Measurements from ENCODE around the gene RPS6KC1. TPM values are rescaled to one million over a fixed set of nuclear protein-coding genes. Genes with fewer than 3 reads are reported as not detected.

Gene RPS6KC1
- total and polyA plus RNA-seq, 2 of the 4 experiments (the other 2 are of a cell fraction): 7.9 to 23.7 TPM

DNA sequence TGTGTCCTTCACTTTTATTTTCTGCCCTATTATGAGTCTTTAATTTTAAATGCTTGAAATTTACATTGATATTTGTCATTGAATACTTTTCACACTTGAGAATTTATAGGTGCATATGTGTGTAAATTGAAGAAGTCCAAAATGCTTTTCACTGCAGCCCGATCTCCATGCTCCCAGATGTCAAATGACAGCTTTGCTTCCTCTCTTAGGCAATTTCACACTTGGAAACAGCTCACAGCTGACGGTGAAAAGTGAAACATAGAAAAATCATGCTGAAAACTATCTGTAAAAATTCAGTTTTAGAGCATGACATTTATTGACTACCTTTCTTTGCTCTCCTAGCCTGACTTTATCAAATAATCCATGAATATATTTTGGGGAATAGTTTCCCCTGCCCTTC, 196.0 kb downstream of the RPS6KC1 start:
- Histone ChIP-seq H2BK15ac (ENCODE audit: low read depth, low read length) (no peak overlapping the region), H4K8ac (ENCODE audit: low read depth in 2 of 2, low read length in 2 of 2) (no peak overlapping the region), H3K9me3 (ENCODE audit: control insufficient read depth, insufficient read depth, low read length) (no peaks in the 10 kb centered on the region), H3K4ac (ENCODE audit: low read depth, low read length) (no peak overlapping the region), H4K91ac (ENCODE audit: insufficient read depth, low read depth, low read length) (no peak overlapping the region), H3K36me3 (ENCODE audit: control insufficient read depth, insufficient read depth, low read length) (0 out of 2 replicates have a peak, but pooled peaks cover 2% of the 10 kb centered on the region), H2BK5ac (ENCODE audit: low read depth, low read length, poor library complexity, severe bottlenecking) (no peak overlapping the region), H4K20me1 (ENCODE audit: insufficient read depth, low read length) (no peaks in the 10 kb centered on the region), H3K9me1 (ENCODE audit: insufficient read depth, low read length) (no peaks in the 10 kb centered on the region), H4K5ac (ENCODE audit: low read depth, low read length) (no peak overlapping the region), H3K23ac (ENCODE audit: low read depth, low read length) (no peak overlapping the region), H2AFZ (replicated peaks; ENCODE audit: low read length, poor library complexity) (no peak overlapping the region), H3K9ac (ENCODE audit: low read depth, low read length) (no peak overlapping the region), H3K14ac (replicated peaks; ENCODE audit: low read depth, low read length) (no peak overlapping the region), H2AK9ac (replicated peaks; ENCODE audit: low read depth, low read length, poor library complexity) (no peak overlapping the region), H3K4me1 (ENCODE audit: control insufficient read depth, insufficient read depth, low read length) (peaks cover 3% of the 10 kb centered on the region; the same call in 1 of the 2 replicates), H2BK20ac (ENCODE audit: low read depth, low read length) (no peak overlapping the region), H3K27ac (ENCODE audit: insufficient read depth, low read length) (no peak overlapping the region), H3K4me3 (ENCODE audit: insufficient read depth, low read depth, low read length) (no peak overlapping the region), H3K27me3 (ENCODE audit: control insufficient read depth, insufficient read depth, low read length) (no peaks in the 10 kb centered on the region), H2BK120ac (ENCODE audit: low read depth, low read length) (no peak overlapping the region), H2AK5ac (ENCODE audit: low read depth, low read length) (no peak overlapping the region), H3K79me1 (ENCODE audit: low read depth in 1 of 2, low read length in 2 of 2) (no peaks in the 10 kb centered on the region), H3K18ac (ENCODE audit: low read depth, low read length) (no peak overlapping the region), H3K4me2 (ENCODE audit: low read depth, low read length) (no peak overlapping the region), H3K56ac (ENCODE audit: extremely low read depth, insufficient read depth, low read length) (no peak overlapping the region)
- intact Hi-C loops (cut with micrococcal nuclease): loop anchor here (10.0 kb wide), 2 partner anchors 122 to 1078 kb away; no protein-coding TSS in a partner anchor
- POLR2A ChIA-PET (ENCODE audit: unreplicated experiment): no interaction called here
- TF ChIP-seq POLR2A (IDR thresholded peaks at IDR 0.05; ENCODE audit: low read depth, low read length): no peak
- TF ChIP-seq, protein P1, sequence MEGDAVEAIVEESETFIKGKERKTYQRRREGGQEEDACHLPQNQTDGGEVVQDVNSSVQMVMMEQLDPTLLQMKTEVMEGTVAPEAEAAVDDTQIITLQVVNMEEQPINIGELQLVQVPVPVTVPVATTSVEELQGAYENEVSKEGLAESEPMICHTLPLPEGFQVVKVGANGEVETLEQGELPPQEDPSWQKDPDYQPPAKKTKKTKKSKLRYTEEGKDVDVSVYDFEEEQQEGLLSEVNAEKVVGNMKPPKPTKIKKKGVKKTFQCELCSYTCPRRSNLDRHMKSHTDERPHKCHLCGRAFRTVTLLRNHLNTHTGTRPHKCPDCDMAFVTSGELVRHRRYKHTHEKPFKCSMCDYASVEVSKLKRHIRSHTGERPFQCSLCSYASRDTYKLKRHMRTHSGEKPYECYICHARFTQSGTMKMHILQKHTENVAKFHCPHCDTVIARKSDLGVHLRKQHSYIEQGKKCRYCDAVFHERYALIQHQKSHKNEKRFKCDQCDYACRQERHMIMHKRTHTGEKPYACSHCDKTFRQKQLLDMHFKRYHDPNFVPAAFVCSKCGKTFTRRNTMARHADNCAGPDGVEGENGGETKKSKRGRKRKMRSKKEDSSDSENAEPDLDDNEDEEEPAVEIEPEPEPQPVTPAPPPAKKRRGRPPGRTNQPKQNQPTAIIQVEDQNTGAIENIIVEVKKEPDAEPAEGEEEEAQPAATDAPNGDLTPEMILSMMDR (conservative IDR thresholded peaks at IDR 0.05; ENCODE audit: low read depth, low read length): no peak
- TF ChIP-seq MXI1 (IDR thresholded peaks at IDR 0.05; ENCODE audit: borderline replicate concordance, low read depth, low read length): no peak
- TF ChIP-seq FOS (IDR thresholded peaks at IDR 0.05; ENCODE audit: low read depth, low read length): no peak
- TF ChIP-seq CEBPB (IDR thresholded peaks at IDR 0.05; ENCODE audit: low read depth, low read length): no peak
- no peak for TF ChIP-seq MAFK (IDR thresholded peaks at IDR 0.05; ENCODE audit: low read depth, low read length)
- no peak for TF ChIP-seq BHLHE40 (IDR thresholded peaks at IDR 0.05; ENCODE audit: low read depth, low read length)
- TF ChIP-seq MAZ (IDR thresholded peaks at IDR 0.05; ENCODE audit: borderline replicate concordance, low read depth, low read length): no peak
- ATAC-seq (ENCODE audit: low read depth): no peak
- no peak for DNase-seq
- dilution Hi-C loops (cut with HindIII; ENCODE audit: low sequenced_read_pairs, unreplicated experiment): no loop called here
- no TSS peak for BruUV-seq (replicated peaks)
- in situ Hi-C loops (cut with MboI; ENCODE audit: low sequenced_read_pairs): loop anchor here (10.0 kb wide), 1 partner anchor 878 kb away; no protein-coding TSS in a partner anchor
- CTCF ChIA-PET: no interaction called here
- no CpG with 5 or more reads among the region's 2 CpGs for WGBS, 2 experiments (ENCODE audit: extremely low coverage in 2 of 2, insufficient read length in 1 of 2)
